K562 (cell line): ENCODE results near the gene CYP2A6. TPM values are rescaled to one million over a fixed set of nuclear protein-coding genes. Genes with fewer than 3 reads are reported as not detected.
"Not testable (repeated sequence)": the region's sequence is repeated elsewhere in the genome, so short reads cannot be mapped to it uniquely, and the experiment has no call there.

ENCODE experiments used
- ATAC-seq: fragments of 200-7000 bp; cut with Tn5 transposase; 3 replicates; pipeline ENCODE4 v1.9.1; 2020; ENCODE audit warnings: moderate library complexity
- BruUV-seq: library from RNA; stranded (reverse); fragments of 400-500 nt; replicated peaks from 2 replicates; lab custom pipeline; 2021; lab: Mats Ljungman, UMichigan
- CTCF ChIA-PET: fragments of 300-600 bp; formaldehyde crosslinking; extraction: SDS; loops from one replicate; lab custom pipeline; 2021; ENCODE audit warnings: low intra/inter-chr PET ratio; lab: Yijun Ruan, JAX
- POLR2A ChIA-PET: fragments of 300-600, 350-650 bp; sonication (Branson Sonifier 250); formaldehyde crosslinking; extraction: SDS; loops from one replicate; lab custom pipeline; 2021; ENCODE audit warnings: antibody characterized with exemption, inconsistent platforms; lab: Yijun Ruan, JAX
- DNase-seq, 4 experiments: peaks; one replicate each; pipeline versions ENCODE4 v3.0.0 to v3.0.0-alpha.2; 2011 to 2018; ENCODE audit warnings: low spot score in 3 of 4, mixed read lengths in 3 of 4; ENCODE audit errors: extremely low read depth in 1 of 4
- FAIRE-seq: peaks from 2 replicates; lab custom pipeline; 2011; peaks lifted over from hg19 to GRCh38; lab: Jason Lieb, UNC
- H2AFZ ChIP-seq: 2 replicates; pipeline ENCODE4 v1.6.0; 2011; ENCODE audit warnings: low read depth, low read length, control low read depth, inconsistent platforms
- H3K27ac ChIP-seq: fragments of 200-600 bp; 3 replicates; pipeline ENCODE4 v1.8.0; 2011; ENCODE audit warnings: low read depth, mild to moderate bottlenecking, control low read depth, inconsistent platforms, low read length, moderate library complexity, mixed read lengths; ENCODE audit errors: extremely low read depth
- H3K27me3 ChIP-seq, 2 experiments: fragments of 300-600 bp in 1 of 2; 2 replicates in 1 of 2; 3 replicates in 1 of 2; pipeline versions ENCODE4 v1.6.0 to v1.8.0; 2011; ENCODE audit warnings: inconsistent platforms in 2 of 2, low read length in 2 of 2, mild to moderate bottlenecking in 1 of 2, mixed read lengths in 1 of 2, moderate library complexity in 1 of 2; ENCODE audit not compliant: control insufficient read depth in 2 of 2, insufficient read depth in 2 of 2
- H3K36me3 ChIP-seq: fragments of 300-600 bp; 3 replicates; pipeline ENCODE4 v1.8.0; 2011; ENCODE audit warnings: mild to moderate bottlenecking, low read length, inconsistent platforms; ENCODE audit not compliant: control insufficient read depth, insufficient read depth
- H3K4me1 ChIP-seq, 2 experiments: fragments of 200-600 bp in 1 of 2; replicated peaks in 1 of 2; 2 replicates in 1 of 2; 3 replicates in 1 of 2; pipeline versions ENCODE4 v1.5.1 to v1.8.0; 2011; ENCODE audit warnings: inconsistent platforms in 2 of 2, low read length in 2 of 2, mild to moderate bottlenecking in 1 of 2, mixed read lengths in 1 of 2, moderate library complexity in 1 of 2; ENCODE audit not compliant: control insufficient read depth in 2 of 2, insufficient read depth in 2 of 2
- H3K4me2 ChIP-seq: 2 replicates; pipeline ENCODE4 v1.6.1; 2011; ENCODE audit warnings: low read length, control low read depth, inconsistent platforms, mixed read lengths; ENCODE audit not compliant: insufficient read depth
- H3K4me3 ChIP-seq: fragments of 200-600 bp; sonication (generic), shearing (Covaris generic); 2 replicates; pipeline ENCODE4 v1.5.1; 2016; ENCODE audit warnings: control low read depth, inconsistent platforms
- H3K79me2 ChIP-seq: fragments of 200-600 bp; 3 replicates; pipeline ENCODE4 v1.8.0; 2011; ENCODE audit warnings: low read length, inconsistent platforms; ENCODE audit not compliant: control insufficient read depth, insufficient read depth
- H3K9ac ChIP-seq, 2 experiments: 2 replicates each; pipeline versions ENCODE4 v1.6.0 to v1.6.1; 2011; ENCODE audit warnings: low read depth in 2 of 2, low read length in 2 of 2, control low read depth in 1 of 2, inconsistent platforms in 1 of 2, mild to moderate bottlenecking in 1 of 2, mixed read lengths in 1 of 2; ENCODE audit not compliant: insufficient read depth in 1 of 2
- H3K9me1 ChIP-seq: one replicate; pipeline ENCODE4 v1.6.0; 2011; ENCODE audit warnings: inconsistent platforms, mild to moderate bottlenecking, low read length, moderate library complexity; ENCODE audit not compliant: control insufficient read depth, insufficient read depth
- H3K9me3 ChIP-seq: replicated peaks from 2 replicates; pipeline ENCODE4 v1.5.1; 2011; ENCODE audit warnings: low read depth, low read length, inconsistent platforms; ENCODE audit not compliant: control insufficient read depth, insufficient read depth
- H4K20me1 ChIP-seq: replicated peaks from 2 replicates; pipeline ENCODE4 v1.6.1; 2011; ENCODE audit warnings: low read length, inconsistent platforms, mixed read lengths; ENCODE audit not compliant: control insufficient read depth, insufficient read depth
- L3MBTL2 ChIP-seq: fragments of 450-650 bp; IDR thresholded peaks from 2 replicates; pipeline ENCODE4 v1.6.1; 2016; ENCODE audit warnings: mild to moderate bottlenecking, moderate library complexity
- SP1 ChIP-seq: sonication (generic); formaldehyde crosslinking; IDR thresholded peaks from 2 replicates; pipeline ENCODE4 v1.8.1; 2022; ENCODE audit warnings: mild to moderate bottlenecking, missing genetic modification reagents
- ZNF592 ChIP-seq: fragments of 450-650 bp; IDR thresholded peaks from 2 replicates; pipeline ENCODE4 v1.6.1; 2017; ENCODE audit warnings: antibody characterized with exemption, mild to moderate bottlenecking
- WGBS: fragments of 100-300 bp; shearing (Covaris generic); methylation state at CpG from one replicate; pipeline ENCODE4 v1.1.6; 2016; ENCODE audit warnings: low coverage, mixed read lengths; ENCODE audit not compliant: insufficient coverage; ENCODE audit errors: missing lambda C conversion rate; 5-methylcytosine and 5-hydroxymethylcytosine counted together
- in situ Hi-C: fragments of 300-500 bp; cut with MboI; formaldehyde crosslinking; loops from 4 replicates; pipeline ENCODE4 v1.15.0; 2018; ENCODE audit warnings: inconsistent platforms, mixed read lengths
- intact Hi-C: fragments of 100-400 bp; cut with micrococcal nuclease; formaldehyde crosslinking; loops from 2 replicates; pipeline ENCODE4 v1.14.2; 2022
- polyA plus RNA-seq, 8 experiments: library from polyadenylated mRNA; depleted of rRNA in 4 of 8; stranded (reverse) in 5 of 8; unstranded in 3 of 8; fragments of >200 nt; fragmentation: Nextera tagmentation in 2 of 8; fragmentation: Illumina TruSeq in 1 of 8; extraction: Ambion mirVana in 2 of 8; extraction: Trizol in 1 of 8; gene quantifications; 2 replicates each; pipeline versions ENCODE4 v1.2.1 to v1.2.3, GENCODE V29; 2011 to 2014; ENCODE audit warnings: inconsistent platforms in 1 of 8, missing spikeins in 1 of 8
- total RNA-seq, 7 experiments: library from RNA; depleted of rRNA in 6 of 7; stranded (reverse); fragments of >200 nt in 6 of 7; fragmentation: Illumina TruSeq in 2 of 7; extraction: Trizol in 2 of 7; gene quantifications; 2 replicates each; pipeline versions ENCODE4 v1.2.1 to v1.2.3, GENCODE V29; 2011 to 2021; ENCODE audit warnings: low replicate concordance in 1 of 7

The CYP2A6 gene
- total and polyA plus RNA-seq, 9 of the 15 experiments (the other 6 are each of a cell fraction or from before 2014, with no cell fraction given), result 0.31 TPM; not detected in 8

DNA sequence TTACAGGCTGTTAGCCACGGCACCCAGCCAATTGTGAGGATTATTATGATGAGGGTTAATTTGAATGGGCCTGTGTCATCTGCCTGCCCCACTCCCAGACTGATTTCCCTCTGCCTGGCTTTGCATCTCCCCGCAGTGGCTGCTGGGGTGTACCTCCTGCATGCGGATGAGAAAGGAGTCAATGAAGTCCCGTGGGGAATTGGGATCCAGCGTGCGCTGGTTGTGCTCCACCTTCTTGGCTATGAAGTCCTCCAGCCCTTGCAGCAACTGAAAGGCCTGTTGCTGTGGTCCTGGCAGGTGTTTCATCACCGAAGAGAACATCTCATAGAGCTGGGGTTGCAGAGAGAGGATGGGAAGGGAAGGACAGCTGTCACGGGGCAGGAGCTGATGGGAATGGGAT, 3.5 kb downstream of the CYP2A6 start:
- H3K79me2 ChIP-seq, H3K27me3 ChIP-seq, FAIRE-seq, ATAC-seq, H3K4me3 ChIP-seq, H3K9me3 ChIP-seq, H2AFZ ChIP-seq, in situ Hi-C loops, H3K27ac ChIP-seq, H3K36me3 ChIP-seq, H3K4me2 ChIP-seq, H3K9ac ChIP-seq, POLR2A ChIA-PET, CTCF ChIA-PET, H3K9me1 ChIP-seq, DNase-seq, BruUV-seq, intact Hi-C loops, H4K20me1 ChIP-seq: not testable (repeated sequence)
- WGBS, result 60% methylated on average over 6 of the region's 8 CpGs
- H3K4me1 ChIP-seq, result peaks cover 0 to 14% of the 10 kb centered on the region in 2 experiments; a peak in 2 of 5 replicates

DNA sequence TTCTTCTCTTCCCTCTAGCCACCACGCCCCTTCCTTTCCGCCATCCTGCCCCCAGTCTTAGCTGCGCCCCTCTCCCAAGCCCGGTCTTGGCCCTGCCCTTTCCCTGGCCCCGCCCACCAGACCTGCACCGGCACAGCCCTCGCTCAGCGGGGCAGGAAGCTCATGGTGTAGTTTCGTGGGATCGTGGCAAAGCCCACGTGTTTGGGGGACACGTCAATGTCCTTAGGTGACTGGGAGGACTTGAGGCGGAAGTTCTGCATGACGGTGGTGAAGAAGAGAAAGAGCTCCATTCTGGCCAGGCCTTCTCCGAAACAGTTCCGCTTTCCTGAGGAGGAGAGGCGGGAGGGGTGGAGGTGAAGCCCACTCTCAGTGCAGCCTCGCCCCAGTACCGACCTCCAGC, 6.6 kb downstream of the CYP2A6 start:
- FAIRE-seq, result peak; percentile 80
- H3K9ac ChIP-seq, H3K4me3 ChIP-seq, in situ Hi-C loops, H3K4me1 ChIP-seq, POLR2A ChIA-PET, intact Hi-C loops, H3K79me2 ChIP-seq, H3K9me3 ChIP-seq, H3K27ac ChIP-seq, H3K9me1 ChIP-seq, H3K27me3 ChIP-seq, BruUV-seq, H4K20me1 ChIP-seq, H3K36me3 ChIP-seq, CTCF ChIA-PET: not testable (repeated sequence)
- DNase-seq, result peak; percentile 35 to 66 (median 56)
- peak; percentile 96 for ATAC-seq
- WGBS, result 12% methylated on average over 14 of the region's 19 CpGs
- H2AFZ ChIP-seq, result peak overlapping the region; percentile 77
- peak overlapping the region; percentile 41; the same call in 1 of the 2 replicates for H3K4me2 ChIP-seq
- TF ChIP-seq L3MBTL2 (peak; percentile 73; the same call in 1 of the 2 replicates), SP1 (0 out of 2 replicates have a peak, but pooled peaks have one; percentile 31), ZNF592 (0 out of 2 replicates have a peak, but pooled peaks have one; percentile 26)
